H1 (cell line): ENCODE measurements around the gene RELT. TPM values are rescaled to one million over a fixed set of nuclear protein-coding genes. Genes with fewer than 3 reads are reported as not detected.

Experiments used
- CTCF ChIA-PET: fragments of 300-600 bp; sonication (Branson Sonifier 250); formaldehyde crosslinking; loops from one replicate; lab custom pipeline; 2021; ENCODE audit not compliant: partially characterized antibody; lab: Charles Lee
- POLR2A ChIA-PET: fragments of 300-600 bp; sonication (Branson Sonifier 250); formaldehyde crosslinking; loops from one replicate; lab custom pipeline; 2021; ENCODE audit warnings: inconsistent platforms; ENCODE audit not compliant: partially characterized antibody; lab: Charles Lee
- DNase-seq, 2 experiments: peaks; one replicate each; pipeline versions ENCODE4 v3.0.0 to v3.0.0-alpha.2; 2010 to 2022; ENCODE audit warnings: low spot score in 2 of 2, low read depth in 1 of 2, mixed read lengths in 1 of 2
- FAIRE-seq: peaks from 2 replicates; lab custom pipeline; 2011; peaks lifted over from hg19 to GRCh38; lab: Jason Lieb, UNC
- H2AFZ ChIP-seq: 2 replicates; pipeline ENCODE4 v1.8.1; 2012; ENCODE audit warnings: low read length, inconsistent platforms
- H2AK5ac ChIP-seq: 2 replicates; pipeline ENCODE4 v1.6.1; 2013; ENCODE audit warnings: low read depth, low read length
- H2BK120ac ChIP-seq: replicated peaks from 2 replicates; pipeline ENCODE3; 2013; ENCODE audit warnings: low read depth, low read length, inconsistent platforms
- H2BK12ac ChIP-seq: 2 replicates; pipeline ENCODE4 v1.6.1; 2013; ENCODE audit warnings: low read depth, low read length
- H2BK15ac ChIP-seq: 2 replicates; pipeline ENCODE4 v1.6.1; 2013; ENCODE audit warnings: low read length
- H2BK20ac ChIP-seq: 2 replicates; pipeline ENCODE4 v1.6.1; 2013; ENCODE audit warnings: low read length
- H2BK5ac ChIP-seq: 2 replicates; pipeline ENCODE4 v1.6.1; 2013; ENCODE audit warnings: low read depth, low read length
- H3K14ac ChIP-seq: 2 replicates; pipeline ENCODE4 v1.6.1; 2013; ENCODE audit warnings: inconsistent platforms; ENCODE audit not compliant: insufficient read length
- H3K18ac ChIP-seq: 2 replicates; pipeline ENCODE4 v1.6.1; 2013; ENCODE audit warnings: low read length; ENCODE audit errors: extremely low read depth
- H3K23ac ChIP-seq: 2 replicates; pipeline ENCODE4 v1.6.1; 2013; ENCODE audit warnings: inconsistent platforms; ENCODE audit not compliant: insufficient read length
- H3K23me2 ChIP-seq: 2 replicates; pipeline ENCODE4 v1.6.1; 2013; ENCODE audit warnings: low read depth, low read length
- H3K27ac ChIP-seq: 2 replicates; pipeline ENCODE4 v1.6.1; 2011; ENCODE audit warnings: low read depth, low read length, inconsistent platforms
- H3K27me3 ChIP-seq, 4 experiments: replicated peaks in 1 of 4; 1 replicate in 1 of 4; 2 replicates in 3 of 4; pipeline versions ENCODE4 v1.6.1 to v1.8.1; 2011 to 2013; ENCODE audit warnings: low read length in 3 of 4, mild to moderate bottlenecking in 3 of 4, inconsistent platforms in 2 of 4, mixed read lengths in 2 of 4, moderate library complexity in 1 of 4; ENCODE audit not compliant: control insufficient read depth in 3 of 4, insufficient read depth in 3 of 4; ENCODE audit errors: extremely low read depth in 1 of 4
- H3K36me3 ChIP-seq, 4 experiments: 2 replicates each; pipeline versions ENCODE4 v1.6.1 to v1.8.1; 2011 to 2013; ENCODE audit warnings: mild to moderate bottlenecking in 4 of 4, low read length in 3 of 4, moderate library complexity in 2 of 4, control low read depth in 1 of 4, inconsistent platforms in 1 of 4; ENCODE audit not compliant: insufficient read depth in 4 of 4, control insufficient read depth in 2 of 4
- H3K4ac ChIP-seq: replicated peaks from 2 replicates; pipeline ENCODE3; 2013; ENCODE audit warnings: low read length, low read depth, mixed read lengths, inconsistent platforms; ENCODE audit not compliant: insufficient read length
- H3K4me1 ChIP-seq, 4 experiments: replicated peaks in 1 of 4; 1 replicate in 1 of 4; 2 replicates in 3 of 4; pipeline versions ENCODE4 v1.6.1 to v1.8.1; 2011 to 2013; ENCODE audit warnings: low read length in 3 of 4, inconsistent platforms in 2 of 4, mixed read lengths in 1 of 4; ENCODE audit not compliant: insufficient read depth in 4 of 4, control insufficient read depth in 3 of 4
- H3K4me2 ChIP-seq, 2 experiments: 2 replicates each; pipeline versions ENCODE4 v1.6.1 to v1.8.1; 2011 to 2013; ENCODE audit warnings: low read depth in 2 of 2, low read length in 2 of 2, control low read depth in 1 of 2, inconsistent platforms in 1 of 2, mild to moderate bottlenecking in 1 of 2; ENCODE audit not compliant: insufficient read depth in 1 of 2
- H3K4me3 ChIP-seq, 4 experiments: fragments of 200-600, 300-600 bp in 1 of 4; sonication (generic), shearing (Covaris generic), sonication (Bioruptor Twin) in 1 of 4; 2 replicates each; pipeline versions ENCODE4 v1.5.1 to v1.8.1; 2011 to 2016; ENCODE audit warnings: low read length in 4 of 4, low read depth in 3 of 4, control low read depth in 2 of 4, inconsistent platforms in 2 of 4, mild to moderate bottlenecking in 2 of 4, mixed read lengths in 1 of 4, moderate library complexity in 1 of 4; ENCODE audit not compliant: insufficient read depth in 2 of 4; ENCODE audit errors: extremely low read depth in 1 of 4
- H3K56ac ChIP-seq: replicated peaks from 2 replicates; pipeline ENCODE3; 2013; ENCODE audit warnings: low read depth, mild to moderate bottlenecking, mixed read lengths, low read length, inconsistent platforms; ENCODE audit not compliant: insufficient read length
- H3K79me1 ChIP-seq: 2 replicates; pipeline ENCODE4 v1.6.1; 2013; ENCODE audit warnings: low read depth, low read length, control low read depth
- H3K79me2 ChIP-seq, 2 experiments: 2 replicates each; pipeline versions ENCODE4 v1.6.1 to v1.8.1; 2012 to 2013; ENCODE audit warnings: low read length in 2 of 2, mild to moderate bottlenecking in 2 of 2, inconsistent platforms in 1 of 2; ENCODE audit not compliant: insufficient read depth in 2 of 2, control insufficient read depth in 1 of 2
- H3K9ac ChIP-seq, 4 experiments: replicated peaks in 1 of 4; 1 replicate in 1 of 4; 2 replicates in 3 of 4; pipeline versions ENCODE4 v1.6.1 to v1.8.1; 2011 to 2013; ENCODE audit warnings: low read depth in 3 of 4, low read length in 3 of 4, control low read depth in 2 of 4, mild to moderate bottlenecking in 2 of 4, moderate library complexity in 2 of 4, inconsistent platforms in 1 of 4; ENCODE audit errors: extremely low read depth in 1 of 4
- H3K9me3 ChIP-seq, 2 experiments: 2 replicates each; pipeline versions ENCODE4 v1.6.1 to v1.8.1; 2012 to 2013; ENCODE audit warnings: mild to moderate bottlenecking in 2 of 2, moderate library complexity in 2 of 2, control low read depth in 1 of 2, inconsistent platforms in 1 of 2, low read depth in 1 of 2, low read length in 1 of 2, mixed read lengths in 1 of 2; ENCODE audit not compliant: insufficient read depth in 2 of 2
- H4K20me1 ChIP-seq, 2 experiments: replicated peaks in 1 of 2; 2 replicates each; pipeline versions ENCODE3 to v1.8.1; 2011 to 2013; ENCODE audit warnings: inconsistent platforms in 2 of 2, low read length in 2 of 2, mild to moderate bottlenecking in 1 of 2; ENCODE audit not compliant: insufficient read depth in 2 of 2, control insufficient read depth in 1 of 2
- H4K5ac ChIP-seq: 2 replicates; pipeline ENCODE4 v1.6.1; 2013; ENCODE audit warnings: low read length, low read depth, mixed read lengths, inconsistent platforms; ENCODE audit not compliant: insufficient read length
- H4K8ac ChIP-seq: 2 replicates; pipeline ENCODE4 v1.8.0; 2013; ENCODE audit warnings: mild to moderate bottlenecking, moderate library complexity, low read length, inconsistent platforms; ENCODE audit not compliant: insufficient read depth; ENCODE audit errors: extremely low read depth
- H4K91ac ChIP-seq: replicated peaks from 2 replicates; pipeline ENCODE3; 2013; ENCODE audit warnings: low read length, mixed read lengths, inconsistent platforms; ENCODE audit not compliant: insufficient read length
- BCL11A ChIP-seq, 2 experiments: IDR thresholded peaks; one replicate each; pipeline ENCODE4 v1.6.1; 2011; ENCODE audit warnings: low read depth in 2 of 2, low read length in 2 of 2, mild to moderate bottlenecking in 2 of 2
- GTF2F1 ChIP-seq: IDR thresholded peaks from 2 replicates; pipeline ENCODE4 v1.6.1; 2012; ENCODE audit warnings: low read depth, low read length, improper control_type of control experiment, borderline replicate concordance
- RAD21 ChIP-seq, 2 experiments: IDR thresholded peaks in 1 of 2; conservative IDR thresholded peaks in 1 of 2; 2 replicates each; pipeline ENCODE4 v1.6.1; 2011; ENCODE audit warnings: low read depth in 2 of 2, low read length in 2 of 2, improper control_type of control experiment in 1 of 2, inconsistent platforms in 1 of 2, mild to moderate bottlenecking in 1 of 2, moderate library complexity in 1 of 2
- RBBP5 ChIP-seq: IDR thresholded peaks from 2 replicates; pipeline ENCODE4 v1.7.1; 2012; ENCODE audit warnings: low read depth, mild to moderate bottlenecking, inconsistent platforms, low read length, moderate library complexity, borderline replicate concordance
- SUZ12 ChIP-seq: fragments of 200-600 bp; sonication (generic); IDR thresholded peaks from 2 replicates; pipeline ENCODE4 v1.6.1; 2012; ENCODE audit warnings: mild to moderate bottlenecking, inconsistent platforms, low read length, moderate library complexity, mixed read lengths
- TAF7 ChIP-seq: optimal IDR thresholded peaks from 2 replicates; pipeline ENCODE3; 2011; ENCODE audit warnings: low read depth, mild to moderate bottlenecking, inconsistent platforms, low read length, moderate library complexity, borderline replicate concordance
- TBP ChIP-seq: IDR thresholded peaks from 2 replicates; pipeline ENCODE4 v1.6.1; 2011; ENCODE audit warnings: low read depth, low read length, improper control_type of control experiment
- YY1 ChIP-seq: IDR thresholded peaks from 2 replicates; pipeline ENCODE4 v1.6.1; 2011; ENCODE audit warnings: low read depth, mild to moderate bottlenecking, low read length
- WGBS, 2 experiments: shearing (Covaris generic) in 1 of 2; methylation state at CpG; one replicate each; pipeline versions ENCODE4 v1.1.6 to v1.1.7; 2013 to 2015; ENCODE audit warnings: low lambda C conversion rate in 2 of 2, mixed read lengths in 2 of 2, inconsistent platforms in 1 of 2, low coverage in 1 of 2, missing lambda C conversion rate in 1 of 2; ENCODE audit not compliant: insufficient replicate concordance in 2 of 2, insufficient coverage in 1 of 2, insufficient read length in 1 of 2; ENCODE audit errors: extremely low coverage in 1 of 2, missing lambda C conversion rate in 1 of 2; 5-methylcytosine and 5-hydroxymethylcytosine counted together
- polyA plus RNA-seq, 7 experiments: library from polyadenylated mRNA; depleted of rRNA in 3 of 7; stranded (reverse) in 5 of 7; unstranded in 2 of 7; fragments of >200 nt in 5 of 7; fragments of 200-250 nt in 2 of 7; gene quantifications; 1 replicate in 5 of 7; 2 replicates in 1 of 7; 4 replicates in 1 of 7; pipeline versions ENCODE4 v1.2.1 to v1.2.3, GENCODE V29; 2011 to 2013; ENCODE audit warnings: missing spikeins in 2 of 7, mixed read lengths in 2 of 7
- total RNA-seq: library from RNA; stranded (reverse); fragmentation: NEBNext Ultra II Directional; extraction: Animal tissue kit (Norgen Biotek cat#: 25700); gene quantifications from 2 replicates; pipeline ENCODE4 v1.2.1, GENCODE V29; 2021
- TF ChIP-seq, protein P1 (sequence below): IDR thresholded peaks from 2 replicates; pipeline ENCODE4 v1.6.1; 2012; ENCODE audit warnings: low read length, inconsistent platforms

Gene RELT
- total and polyA plus RNA-seq, 2 of the 8 experiments (the other 6 are each of a cell fraction or from before 2014, with no cell fraction given) = 3.4 to 5.7 TPM

DNA sequence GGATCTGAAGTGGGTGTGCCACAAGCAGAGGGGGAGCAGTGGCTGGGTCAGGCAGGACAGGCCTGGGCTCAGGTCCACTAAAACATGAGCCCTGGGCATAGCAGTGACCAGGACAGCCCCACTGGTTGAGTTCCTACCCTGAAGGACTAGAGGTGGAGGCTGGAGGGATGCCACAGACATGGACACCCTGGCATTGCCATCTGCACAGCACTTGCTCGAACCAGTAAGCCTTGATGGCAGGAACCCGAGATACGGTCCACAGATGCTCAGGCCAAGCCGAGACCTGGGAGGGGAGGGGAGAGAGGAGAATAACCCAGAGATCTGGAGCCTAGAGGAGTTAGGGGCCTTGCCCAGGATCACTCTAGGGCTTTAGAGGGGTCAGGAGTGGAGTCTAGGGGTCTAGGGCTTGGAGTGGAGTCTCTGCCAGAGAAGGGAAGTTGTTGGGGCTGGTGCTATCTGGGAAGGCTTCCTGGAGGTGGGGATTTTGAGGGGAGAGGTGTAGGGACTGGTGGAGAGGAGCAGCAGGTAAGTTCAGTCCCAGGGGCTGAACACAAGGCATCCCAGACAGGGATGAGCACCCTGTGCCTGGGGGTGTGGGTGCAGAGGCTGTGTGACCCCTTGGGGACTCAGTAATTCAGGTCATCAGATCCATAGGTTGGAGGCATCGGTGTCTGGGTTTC, 30.6 kb upstream of the RELT start:
- Histone ChIP-seq H2BK20ac (no peak overlapping the region), H4K5ac (no peak overlapping the region), H3K36me3 (no peaks in the 10 kb centered on the region), H3K4me2 (no peak overlapping the region), H3K9me3 (no peaks in the 10 kb centered on the region), H3K23me2 (peaks cover 3% of the 10 kb centered on the region), H3K79me1 (peaks cover 5% of the 10 kb centered on the region; the same call in 1 of the 2 replicates), H3K79me2 (no peaks in the 10 kb centered on the region), H3K4ac (no peak overlapping the region), H4K91ac (no peak overlapping the region), H2AK5ac (no peak overlapping the region), H3K27me3 (peaks cover 7 to 32% (median 29%) of the 10 kb centered on the region in 4 experiments; a peak in 6 of 7 replicates), H3K27ac (no peak overlapping the region), H2BK120ac (no peak overlapping the region), H4K20me1 (peaks cover 14 to 42% of the 10 kb centered on the region in 2 experiments), H3K56ac (no peak overlapping the region), H3K14ac (no peak overlapping the region), H3K23ac (no peak overlapping the region), H2BK12ac (no peak overlapping the region), H3K18ac (no peak overlapping the region), H4K8ac (no peak overlapping the region; the same call in 1 of the 2 replicates), H3K4me3 (no peak overlapping the region), H2BK15ac (no peak overlapping the region), H2BK5ac (no peak overlapping the region), H3K4me1 (peaks cover 0 to 9% (median 8%) of the 10 kb centered on the region in 4 experiments; a peak in 6 of 7 replicates), H2AFZ (no peak overlapping the region), H3K9ac (no peak overlapping the region; a peak in 1 of 7 replicates)
- FAIRE-seq (no peak), DNase-seq (no peak)
- TF ChIP-seq RAD21 (IDR thresholded peaks at IDR 0.05 in 1 of 2, conservative IDR thresholded peaks at IDR 0.05 in 1 of 2; ENCODE audit: low read depth in 2 of 2, low read length in 2 of 2) (no peak), TAF7 (no peak), TBP (no peak), GTF2F1 (no peak), RBBP5 (no peak), BCL11A (IDR thresholded peaks at IDR 0.05; ENCODE audit: low read depth in 2 of 2, low read length in 2 of 2) (no peak), YY1 (no peak), SUZ12 (no peak)
- TF ChIP-seq, protein P1, sequence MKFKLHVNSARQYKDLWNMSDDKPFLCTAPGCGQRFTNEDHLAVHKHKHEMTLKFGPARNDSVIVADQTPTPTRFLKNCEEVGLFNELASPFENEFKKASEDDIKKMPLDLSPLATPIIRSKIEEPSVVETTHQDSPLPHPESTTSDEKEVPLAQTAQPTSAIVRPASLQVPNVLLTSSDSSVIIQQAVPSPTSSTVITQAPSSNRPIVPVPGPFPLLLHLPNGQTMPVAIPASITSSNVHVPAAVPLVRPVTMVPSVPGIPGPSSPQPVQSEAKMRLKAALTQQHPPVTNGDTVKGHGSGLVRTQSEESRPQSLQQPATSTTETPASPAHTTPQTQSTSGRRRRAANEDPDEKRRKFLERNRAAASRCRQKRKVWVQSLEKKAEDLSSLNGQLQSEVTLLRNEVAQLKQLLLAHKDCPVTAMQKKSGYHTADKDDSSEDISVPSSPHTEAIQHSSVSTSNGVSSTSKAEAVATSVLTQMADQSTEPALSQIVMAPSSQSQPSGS = no peak
- ChIA-PET POLR2A (interaction anchor here (0.9 to 1.8 kb wide), 3 partner anchors 12 to 34 kb away, joined by 3 to 5 read pairs (median 3); no protein-coding TSS in a partner anchor), CTCF (interaction anchor here (1.3 to 59.1 kb wide), 5 partner anchors 5 to 54 kb away, joined by 5 to 1456 read pairs (median 13); partner anchors contain the start of gene RELT)
- 97% methylated on average over 5 of the region's 5 CpGs; no CpG with 5 or more reads in 1 of the 2 experiments for WGBS, 2 experiments
